ENCODE results near the gene ALDH3B2.
"Not testable (repeated sequence)": the region's sequence is repeated elsewhere in the genome, so short reads cannot be mapped to it uniquely, and the experiment has no call there.

The ALDH3B2 gene

GRCh38 chr11:67629386-67630227 lies 44.8 kb downstream of the ALDH3B2 start, which contains the start of gene NUDT8:
NUDT8 (minus strand) TSS chr11:67629937; CDS start chr11:67629911, 26 bp downstream.
- peak; percentile 24 to 26 for DNase-seq (ENCODE audit: low read depth in 2 of 2)

- DNase-seq (ENCODE audit: low read depth in 2 of 2) = no peak
Observed at GRCh38 chr11:67628710-67629385, 45.6 kb downstream of the ALDH3B2 start.

- no peak for DNase-seq (ENCODE audit: low read depth in 2 of 2)
Observed at GRCh38 chr11:67627812-67628624, 46.4 kb downstream of the ALDH3B2 start.

GRCh38 chr11:67627441-67627811 lies 47.0 kb downstream of the ALDH3B2 start:
- no peak for DNase-seq (ENCODE audit: low read depth in 2 of 2)

GRCh38 chr11:67626970-67627369 lies 47.5 kb downstream of the ALDH3B2 start:
- DNase-seq (ENCODE audit: low read depth in 2 of 2) = no peak

- DNase-seq (ENCODE audit: low read depth in 2 of 2) = not testable (repeated sequence)
Observed at GRCh38 chr11:67626131-67626833, 48.1 kb downstream of the ALDH3B2 start.

DNA sequence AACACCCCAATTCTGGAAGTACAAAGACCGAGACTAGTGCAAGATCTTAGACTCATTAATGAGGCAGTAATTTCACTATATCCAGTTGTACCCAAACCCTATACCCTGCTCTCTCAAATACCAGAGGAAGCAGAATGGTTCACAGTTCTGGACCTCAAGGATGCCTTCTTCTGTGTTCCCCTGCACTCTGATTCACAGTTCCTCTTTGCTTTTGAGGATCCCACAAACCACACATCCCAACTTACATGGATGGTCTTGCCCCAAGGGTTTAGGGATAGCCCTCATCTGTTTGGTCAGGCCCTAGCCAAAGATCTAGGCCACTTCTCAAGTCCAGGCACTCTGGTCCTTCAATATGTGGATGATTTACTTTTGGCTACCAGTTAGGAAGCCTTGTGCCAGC lies 50.6 kb downstream of the ALDH3B2 start:
- not testable (repeated sequence) for DNase-seq (ENCODE audit: low read depth in 2 of 2)

DNA sequence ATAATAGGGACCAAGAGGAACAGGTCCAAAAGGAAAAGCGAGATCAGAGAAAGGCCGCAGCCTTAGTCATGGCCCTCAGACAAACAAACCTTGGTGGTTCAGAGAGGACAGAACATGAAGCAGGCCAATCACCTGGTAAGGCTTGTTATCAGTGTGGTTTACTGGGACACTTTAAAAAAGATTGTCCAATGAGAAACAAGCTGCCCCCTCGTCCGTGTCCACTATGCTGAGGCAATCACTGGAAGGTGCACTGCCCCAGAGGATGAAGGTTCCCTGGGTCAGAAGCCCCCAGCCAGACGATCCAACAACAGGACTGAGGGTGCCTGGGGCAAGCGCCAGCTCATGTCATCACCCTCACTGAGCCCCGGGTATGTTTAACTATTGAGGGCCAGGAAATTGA lies 51.5 kb downstream of the ALDH3B2 start:
- not testable (repeated sequence) for DNase-seq (ENCODE audit: low read depth in 2 of 2)

DNA sequence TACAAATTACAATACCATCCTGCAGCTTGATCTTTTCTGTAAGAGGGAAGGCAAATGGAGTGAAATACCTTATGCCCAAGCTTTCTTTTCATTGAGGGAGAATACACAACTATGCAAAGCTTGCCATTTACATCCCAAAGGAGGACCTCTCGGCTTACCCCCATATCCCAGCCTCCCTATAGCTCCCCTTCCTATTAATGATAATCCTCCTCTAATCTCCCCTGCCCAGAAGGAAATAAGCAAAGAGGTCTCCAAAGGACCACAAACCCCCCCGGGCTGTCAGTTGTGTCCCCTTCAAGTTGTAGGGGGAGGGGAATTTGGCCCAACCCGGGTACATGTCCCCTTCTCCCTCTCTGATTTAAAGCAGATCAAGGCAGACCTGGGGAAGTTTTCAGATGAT lies 52.5 kb downstream of the ALDH3B2 start:
- DNase-seq (ENCODE audit: low read depth in 2 of 2) = not testable (repeated sequence)

- DNase-seq (ENCODE audit: low read depth in 2 of 2) = not testable (repeated sequence)
Observed at GRCh38 chr11:67620621-67621020, 53.8 kb downstream of the ALDH3B2 start.

DNA sequence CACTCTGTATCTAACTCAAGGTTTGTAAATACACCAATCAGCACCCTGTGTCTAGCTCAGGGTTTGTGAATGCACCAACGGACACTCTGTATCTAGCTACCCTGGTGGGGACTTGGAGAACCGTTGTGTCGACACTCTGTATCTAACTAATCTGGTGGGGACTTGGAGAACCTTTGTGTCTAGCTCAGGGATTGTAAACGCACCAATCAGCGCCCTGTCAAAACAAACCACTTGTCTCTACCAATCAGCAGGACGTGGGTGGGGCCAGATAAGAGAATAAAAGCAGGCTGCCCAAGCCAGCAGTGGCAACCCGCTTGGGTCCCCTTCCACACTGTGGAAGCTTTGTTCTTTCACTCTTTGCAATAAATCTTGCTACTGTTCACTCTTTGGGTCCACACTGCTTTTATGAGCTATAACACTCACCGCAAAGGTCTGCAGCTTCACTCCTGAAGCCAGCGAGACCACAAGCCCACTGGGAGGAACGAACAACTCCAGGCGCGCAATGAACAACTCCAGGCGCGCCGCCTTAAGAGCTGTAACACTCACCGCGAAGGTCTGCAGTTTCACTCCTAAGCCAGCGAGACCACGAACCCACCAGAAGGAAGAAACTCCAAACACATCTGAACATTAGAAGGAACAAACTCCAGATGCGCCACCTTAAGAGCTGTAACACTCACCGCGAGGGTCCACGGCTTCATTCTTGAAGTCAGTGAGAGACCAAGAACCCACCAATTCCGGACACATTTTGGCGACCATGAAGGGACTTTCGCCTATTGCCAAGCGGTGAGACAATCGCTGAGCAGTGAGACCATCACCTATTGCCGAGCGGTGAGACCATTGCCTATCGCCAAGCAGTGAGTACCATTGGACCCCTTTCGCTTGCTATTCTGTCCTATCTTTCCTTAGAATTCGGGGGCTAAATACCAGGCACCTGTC lies 54.5 kb downstream of the ALDH3B2 start:
- DNase-seq (ENCODE audit: low read depth in 2 of 2) = not testable (repeated sequence)

DNA sequence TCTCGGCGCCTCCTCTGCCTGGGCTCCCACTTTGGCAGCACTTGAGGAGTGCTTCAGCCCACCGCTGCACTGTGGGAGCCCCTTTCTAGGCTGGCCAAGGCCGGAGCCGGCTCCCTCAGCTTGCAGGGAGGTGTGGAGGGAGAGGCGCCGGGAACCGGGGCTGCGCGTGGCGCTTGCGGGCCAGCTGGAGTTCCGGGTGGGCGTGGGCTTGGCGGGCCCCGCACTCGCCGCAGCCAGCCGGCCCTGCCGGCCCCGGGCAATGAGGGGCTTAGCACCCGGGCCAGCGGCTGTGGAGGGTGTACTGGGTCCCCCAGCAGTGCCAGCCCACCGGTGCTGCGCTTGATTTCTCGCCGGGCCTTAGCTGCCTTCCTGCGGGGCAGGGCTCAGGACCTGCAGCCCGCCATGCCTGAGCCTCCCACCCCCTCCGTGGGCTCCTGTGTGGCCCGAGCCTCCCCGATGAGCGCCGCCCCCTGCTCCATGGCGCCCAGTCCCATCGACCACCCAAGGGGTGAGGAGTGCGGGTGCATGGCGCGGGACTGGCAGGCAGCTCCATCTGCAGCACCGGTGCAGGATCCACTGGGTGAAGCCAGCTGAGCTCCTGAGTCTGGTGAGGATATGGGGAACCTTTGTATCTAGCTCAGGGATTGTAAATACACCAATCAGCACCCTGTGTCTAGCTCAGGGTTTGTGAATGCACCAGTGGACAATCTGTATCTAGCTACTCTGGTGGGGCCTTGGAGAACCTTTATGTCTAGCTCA lies 55.3 kb downstream of the ALDH3B2 start:
- not testable (repeated sequence) for DNase-seq (ENCODE audit: low read depth in 2 of 2)

GRCh38 chr11:67617243-67617953 lies 57.0 kb downstream of the ALDH3B2 start:
- no peak for DNase-seq (ENCODE audit: low read depth in 2 of 2)

DNA sequence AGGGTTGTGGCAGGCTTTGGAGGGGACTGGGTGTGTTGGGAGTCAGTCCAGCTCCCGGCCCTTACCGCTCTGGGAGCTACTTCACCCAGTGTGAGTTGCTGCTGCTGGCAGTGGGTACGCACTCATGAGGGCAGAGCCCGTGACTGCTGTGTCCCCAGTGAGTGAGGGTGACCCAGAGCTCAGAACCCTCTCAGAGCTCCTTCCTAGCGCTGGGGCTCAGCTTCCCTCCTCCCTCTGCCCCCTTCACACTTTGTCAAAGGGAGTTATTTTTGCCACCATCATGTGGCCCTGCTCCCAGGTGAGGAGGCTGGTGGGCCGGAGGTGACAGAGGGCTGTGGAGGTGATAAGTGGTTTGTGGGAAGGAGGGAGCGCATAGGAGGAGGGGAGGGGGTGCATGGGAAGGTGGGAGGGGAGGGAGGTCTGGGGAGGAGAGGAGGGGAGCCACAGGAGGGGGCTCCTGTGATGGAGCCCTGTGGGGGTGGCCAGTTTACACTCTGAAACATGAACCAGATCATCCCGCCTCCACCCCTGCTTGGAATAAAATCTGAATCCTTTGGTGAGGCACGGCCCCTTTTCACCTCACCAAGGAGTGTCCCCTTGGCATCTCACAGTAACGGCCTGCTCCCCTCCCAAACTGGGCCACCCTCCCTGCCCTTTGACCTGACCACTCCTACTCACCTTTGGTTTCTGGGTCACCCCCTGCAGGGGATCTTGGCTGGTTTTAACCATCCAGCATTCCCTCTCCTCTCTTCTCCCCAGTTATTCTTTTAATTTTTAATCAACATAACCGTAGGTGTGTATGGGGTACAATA lies 57.8 kb downstream of the ALDH3B2 start:
- no peak for DNase-seq (ENCODE audit: low read depth in 2 of 2)

DNA sequence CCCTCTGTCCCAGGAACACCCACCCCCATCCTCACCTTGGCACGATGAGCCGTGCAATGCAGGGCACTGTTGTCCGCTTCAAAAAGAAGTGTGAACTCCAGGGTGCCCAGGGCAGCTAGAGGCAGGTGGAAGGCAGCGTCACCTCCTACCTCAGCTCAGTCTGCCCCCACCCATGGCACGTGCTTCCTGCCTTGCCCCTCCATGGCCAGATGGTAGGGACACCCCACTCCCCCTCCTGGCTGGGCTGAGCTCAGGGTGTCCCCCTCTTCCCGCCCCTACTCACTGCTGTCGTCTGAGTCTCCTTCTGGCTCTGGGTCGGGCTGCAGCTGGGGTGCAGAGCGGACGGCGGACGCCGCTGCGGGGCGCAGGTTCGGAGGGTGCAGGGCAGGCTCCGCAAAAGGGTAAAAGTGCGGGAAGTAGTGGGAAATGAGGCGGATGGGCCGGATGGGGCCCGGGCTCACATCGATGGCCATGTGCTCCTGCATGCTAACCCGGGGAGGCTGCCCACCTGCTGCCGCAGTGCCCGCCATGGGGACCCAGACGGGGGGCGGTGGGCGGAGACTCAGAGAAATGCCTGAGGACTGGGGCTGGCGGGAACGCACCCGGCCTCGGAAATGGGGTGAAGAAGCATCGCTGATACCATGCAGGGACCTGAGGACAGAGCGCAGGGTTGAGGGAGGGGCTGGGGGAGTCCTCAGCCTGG lies 58.5 kb downstream of the ALDH3B2 start:
- no peak for DNase-seq (ENCODE audit: low read depth in 2 of 2)

DNA sequence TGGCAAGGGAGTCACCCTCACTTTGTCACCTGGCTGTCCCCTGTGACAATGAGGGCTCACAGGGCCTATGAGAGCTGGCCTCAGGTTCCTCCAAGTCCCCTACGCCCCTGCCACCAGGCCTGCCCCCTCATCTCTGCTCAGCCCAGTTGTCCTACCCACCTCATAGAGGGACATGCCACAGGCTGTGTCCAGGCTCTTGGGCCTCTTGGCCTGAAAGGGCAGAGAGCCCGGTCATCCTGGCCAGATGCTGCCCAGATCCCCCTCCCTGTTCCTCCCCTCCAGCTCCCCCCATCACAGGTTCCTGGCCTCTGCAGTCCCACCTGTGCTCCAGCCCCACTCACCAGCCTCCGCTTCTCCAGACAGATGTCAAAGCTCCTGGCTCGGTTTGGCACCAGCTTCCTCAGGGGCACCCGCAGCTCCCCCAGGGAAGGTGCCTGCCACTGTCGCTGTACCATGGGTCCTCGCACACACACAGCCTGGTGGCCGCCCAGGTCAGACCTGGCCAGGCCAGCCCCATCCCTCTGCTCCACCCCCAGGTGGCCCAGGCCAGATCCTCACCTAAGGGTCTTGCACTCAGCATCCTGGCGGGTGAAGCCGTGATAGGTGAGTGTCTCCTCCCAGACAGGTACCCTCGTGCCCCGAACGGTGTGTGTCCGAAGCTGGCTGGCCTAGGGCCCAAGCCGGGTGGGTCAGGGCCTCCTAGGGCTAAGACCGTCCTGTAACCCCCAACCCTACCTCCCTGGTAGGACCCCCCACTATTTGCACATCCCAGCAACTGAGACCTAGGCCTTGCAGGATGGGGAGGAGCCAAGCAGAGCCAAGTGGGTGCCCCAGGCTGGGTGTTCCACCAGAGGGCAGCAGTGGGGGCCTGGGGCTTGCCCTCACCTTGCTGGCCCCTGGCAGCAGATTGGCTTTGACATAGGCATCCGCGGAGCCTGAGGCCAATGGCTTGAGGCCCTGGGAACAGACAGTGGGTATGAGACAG lies 59.4 kb downstream of the ALDH3B2 start:
- no peak for DNase-seq (ENCODE audit: low read depth in 2 of 2)
